Superior temporal gyrus (tissue), 1 donor: ENCODE results near the gene CFAP90.

Source experiments
- DNase-seq: peaks from one replicate; pipeline ENCODE4 v3.0.0-alpha.2; 2016; ENCODE audit errors: extremely low spot score

CFAP90 gene

GRCh38 chr5:7823594-7823993 lies 27.3 kb downstream of the CFAP90 start:
- DNase-seq: no peak

GRCh38 chr5:7822449-7822848 lies 28.5 kb downstream of the CFAP90 start:
- DNase-seq: no peak

GRCh38 chr5:7816535-7816901 lies 34.4 kb downstream of the CFAP90 start:
- DNase-seq: no peak

GRCh38 chr5:7815892-7816534 lies 34.9 kb downstream of the CFAP90 start:
- peak; percentile 78 for DNase-seq

GRCh38 chr5:7814816-7815215 lies 36.1 kb downstream of the CFAP90 start:
- DNase-seq: no peak

- DNase-seq: no peak
Observed at GRCh38 chr5:7813576-7813975, 37.4 kb downstream of the CFAP90 start.

- DNase-seq: no peak
Observed at GRCh38 chr5:7813007-7813406, 37.9 kb downstream of the CFAP90 start.

GRCh38 chr5:7811715-7812114 lies 39.2 kb downstream of the CFAP90 start:
- DNase-seq: no peak

- no peak for DNase-seq
Observed at GRCh38 chr5:7808998-7809397, 41.9 kb downstream of the CFAP90 start.

- DNase-seq: no peak
Observed at GRCh38 chr5:7805379-7805778, 45.6 kb downstream of the CFAP90 start.

GRCh38 chr5:7803937-7804336 lies 47.0 kb downstream of the CFAP90 start:
- DNase-seq: no peak

GRCh38 chr5:7802855-7803254 lies 48.1 kb downstream of the CFAP90 start:
- DNase-seq: no peak

- DNase-seq: peak; percentile 24
Observed at GRCh38 chr5:7801891-7802614, 48.9 kb downstream of the CFAP90 start.

- no peak for DNase-seq
Observed at GRCh38 chr5:7795306-7795705, 55.6 kb downstream of the CFAP90 start.

- no peak for DNase-seq
Observed at GRCh38 chr5:7794823-7795222, 56.1 kb downstream of the CFAP90 start.

- DNase-seq: no peak
Observed at GRCh38 chr5:7794311-7794710, 56.6 kb downstream of the CFAP90 start.

- DNase-seq: no peak
Observed at GRCh38 chr5:7793895-7794294, 57.0 kb downstream of the CFAP90 start.

GRCh38 chr5:7789567-7789966 lies 61.4 kb downstream of the CFAP90 start:
- DNase-seq: no peak

GRCh38 chr5:7787770-7788169 lies 63.2 kb downstream of the CFAP90 start:
- no peak for DNase-seq

GRCh38 chr5:7784683-7785380 lies 66.1 kb downstream of the CFAP90 start:
- no peak for DNase-seq

GRCh38 chr5:7781899-7782298 lies 69.0 kb downstream of the CFAP90 start:
- DNase-seq: peak; percentile 31
